Activated naive CD4-positive, alpha-beta T cell treated with anti-CD3 and anti-CD28 coated beads, Interleukin-2, amount 50 U/mL, for 16 hours (primary cell): ENCODE data around the gene RPS29.
"Not testable (repeated sequence)": the region's sequence is repeated elsewhere in the genome, so short reads cannot be mapped to it uniquely, and the experiment has no call there.

Experiments
- DNase-seq: peaks from one replicate; pipeline ENCODE4 v3.0.0-alpha.2; 2020

RPS29 gene

DNA sequence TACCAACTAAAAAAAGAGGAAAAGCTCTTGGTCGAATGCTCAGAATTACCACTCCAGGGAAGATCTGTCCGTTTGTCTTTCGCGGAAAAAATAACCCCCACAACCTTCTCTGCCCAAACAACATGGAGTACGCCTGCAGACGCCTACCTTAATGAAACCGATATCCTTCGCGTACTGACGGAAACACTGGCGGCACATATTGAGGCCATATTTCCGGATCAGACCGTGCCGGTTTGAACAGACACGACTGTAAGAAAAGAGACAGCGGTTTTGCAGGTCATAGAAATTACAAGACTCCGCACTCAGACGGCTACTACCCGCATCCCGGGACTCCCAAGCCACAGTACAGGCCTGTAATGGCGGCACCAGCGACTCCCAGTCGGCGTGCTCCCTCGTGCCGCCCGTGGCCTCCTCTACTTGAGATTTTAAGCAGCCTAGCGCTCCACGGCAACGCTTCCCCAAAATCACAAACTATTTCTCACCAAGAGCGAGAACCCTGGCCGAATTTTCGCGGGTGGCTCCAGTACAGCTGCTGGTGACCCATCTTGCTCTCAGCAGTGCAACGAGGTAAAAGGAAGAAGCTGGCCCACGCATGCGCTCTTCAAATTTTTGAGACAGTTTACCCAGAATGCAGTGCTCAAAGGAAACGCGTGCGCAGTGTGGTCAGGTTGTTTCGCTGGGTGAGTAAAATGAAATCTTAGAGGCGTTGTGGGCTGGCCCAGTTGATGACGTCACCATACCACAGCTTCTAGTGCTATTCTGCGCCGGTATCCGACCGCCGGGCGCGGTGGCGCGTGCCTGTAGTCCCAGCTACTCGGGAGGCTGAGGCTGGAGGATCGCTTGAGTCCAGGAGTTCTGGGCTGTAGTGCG, at the start of gene RPS29:
Gene RPS29, minus strand, starts transcription at position 578 of the 870 bp plus-strand sequence. Its CDS starts 34 bp downstream, at position 544.
- DNase-seq: peak; percentile 95

DNA sequence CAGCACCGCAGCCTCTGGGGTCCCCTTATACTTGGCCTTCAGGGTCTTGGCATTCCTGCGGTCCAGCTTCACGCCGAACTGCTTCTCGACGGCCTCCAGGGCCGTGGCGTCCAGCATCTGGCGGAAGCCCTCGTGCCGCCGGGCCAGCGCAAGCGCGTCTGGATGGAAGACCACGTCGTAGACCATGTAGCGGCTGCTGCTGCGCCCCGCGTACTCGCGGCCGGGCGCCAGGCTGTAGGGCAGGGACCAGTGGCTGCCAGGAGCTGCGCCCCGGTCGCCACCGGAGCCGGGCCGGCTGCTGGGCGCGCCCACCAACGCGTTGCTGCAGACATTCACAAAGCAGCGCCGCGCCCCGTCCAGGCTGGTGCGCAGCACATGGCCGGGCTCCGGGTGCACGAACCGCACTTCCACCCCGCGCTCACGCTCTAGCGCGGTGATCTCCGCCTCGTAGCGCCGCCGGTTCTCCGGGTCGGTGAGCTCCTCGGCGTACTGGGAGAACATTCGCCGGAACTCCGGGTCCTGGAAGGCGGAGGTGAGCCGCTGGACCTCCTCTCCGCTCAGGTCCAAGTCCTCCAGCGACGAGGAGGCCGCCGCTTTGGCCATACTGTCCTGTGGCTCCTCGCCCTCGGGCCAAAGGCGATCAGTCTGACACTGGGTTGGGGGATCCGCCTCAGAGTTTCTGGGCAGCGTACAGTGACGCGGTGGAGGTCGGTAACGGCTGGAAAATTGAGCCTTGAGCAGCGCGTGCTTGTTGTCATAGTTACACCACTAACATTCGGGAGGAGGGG, 48.6 kb upstream of the RPS29 start, which contains the start of gene DNAAF2:
Gene DNAAF2, minus strand, starts transcription at position 698 of the 788 bp plus-strand sequence. Its CDS starts 95 bp downstream, at position 603.
- peak; percentile 73 for DNase-seq

GRCh38 chr14:49633640-49634546, 47.7 kb upstream of the RPS29 start:
- peak; percentile 96 for DNase-seq

- DNase-seq: no peak
These were observed 38.0 kb upstream of the RPS29 start for GRCh38 chr14:49623941-49624839.

GRCh38 chr14:49623387-49623786, 37.2 kb upstream of the RPS29 start:
- no peak for DNase-seq

- DNase-seq: no peak
These were observed 35.9 kb upstream of the RPS29 start for GRCh38 chr14:49622022-49622607.

- DNase-seq: peak; percentile 67
These were observed 35.1 kb upstream of the RPS29 start for GRCh38 chr14:49621114-49621881.

DNA sequence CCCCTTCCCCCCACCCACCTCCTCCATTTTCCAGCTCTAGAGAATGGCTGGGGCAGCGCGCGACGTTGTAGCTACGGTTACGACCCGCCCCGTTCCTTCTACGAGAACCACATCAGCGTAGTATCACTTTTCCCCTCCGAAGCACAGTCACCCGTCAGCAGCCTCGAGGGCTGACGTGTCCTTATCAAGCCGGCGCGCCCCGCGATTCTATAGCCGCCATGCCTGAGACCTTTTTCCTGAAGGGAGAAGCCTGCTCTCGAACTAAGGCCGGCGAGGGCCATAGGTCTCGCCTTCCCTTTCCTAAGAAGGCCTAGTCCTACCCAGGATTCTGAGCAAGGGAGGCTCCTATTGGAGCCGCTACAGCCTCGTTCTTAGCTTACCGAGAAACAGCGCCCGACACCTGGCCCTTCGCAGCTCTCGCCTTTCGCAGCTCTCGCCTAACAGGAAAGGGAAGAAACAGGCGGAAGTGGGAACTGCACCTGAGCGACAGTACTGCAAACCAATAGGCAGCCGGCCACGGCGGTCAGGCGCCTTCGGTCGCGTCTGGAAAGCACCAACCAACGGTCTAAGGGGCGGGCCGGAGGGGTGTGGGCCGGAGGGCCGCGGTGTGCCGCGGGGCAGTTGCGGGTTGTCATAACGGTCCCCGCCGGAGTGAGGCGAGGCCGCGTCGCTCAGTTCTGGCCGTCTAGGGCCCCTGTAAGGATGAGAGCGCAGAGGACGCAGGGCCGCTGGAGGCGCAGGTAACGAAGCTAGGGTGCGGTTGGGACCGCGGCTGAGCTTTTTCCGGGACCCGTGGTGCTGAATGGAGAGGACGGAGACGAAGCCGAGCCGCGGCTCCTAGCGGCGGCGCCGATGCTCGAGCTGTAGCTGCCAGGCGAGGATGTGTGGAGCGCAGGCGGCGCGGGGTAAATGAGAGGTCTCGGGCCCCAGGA, 34.3 kb upstream of the RPS29 start, which contains the start of the genes MGAT2 and RPL36AL:
Gene MGAT2, plus strand, starts transcription at position 618 of the 932 bp plus-strand sequence. CDS start 470 bp downstream, outside the sequence.
Gene RPL36AL, minus strand, starts transcription at position 445 of the 932 bp plus-strand sequence. CDS start 1,522 bp downstream, outside the sequence.
- peak; percentile 94 for DNase-seq

DNA sequence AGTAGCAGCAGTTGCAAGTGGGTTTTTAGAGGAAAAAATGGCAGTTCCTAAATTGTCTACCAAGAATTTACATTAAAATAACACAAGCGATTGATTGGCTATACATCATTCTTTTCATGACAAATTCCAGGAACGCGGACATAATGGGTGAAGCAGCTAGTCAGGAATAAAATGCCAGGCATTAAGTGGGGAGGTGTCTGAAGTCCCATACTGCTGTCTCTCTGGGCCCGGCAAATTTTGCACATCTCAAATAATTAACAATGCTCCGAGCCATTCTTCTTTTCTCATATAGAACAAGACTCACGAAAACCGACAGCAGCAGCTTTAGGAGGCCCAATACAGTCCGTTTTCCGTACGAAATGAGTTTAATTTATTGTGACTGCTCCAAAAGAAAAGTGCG, 33.5 kb upstream of the RPS29 start:
- no peak for DNase-seq

DNA sequence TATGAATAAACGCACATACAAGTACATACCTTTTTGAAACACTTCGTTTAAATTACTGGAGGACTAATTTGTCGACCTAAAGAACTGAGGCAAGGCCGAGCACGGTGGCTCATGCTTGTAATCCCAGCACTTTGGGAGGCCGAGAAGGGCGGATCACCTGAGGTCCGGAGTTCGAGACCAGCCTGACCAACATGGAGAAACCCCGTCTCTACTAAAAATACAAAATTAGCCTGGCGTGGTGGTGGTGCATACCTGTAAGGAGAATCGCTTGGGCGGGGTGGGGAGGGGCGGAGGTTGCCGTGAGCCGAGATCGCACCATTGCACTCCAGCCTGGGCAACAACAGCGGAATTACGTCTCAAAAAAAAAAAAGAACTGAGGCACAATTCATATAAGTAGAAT, 33.1 kb upstream of the RPS29 start:
- not testable (repeated sequence) for DNase-seq

- DNase-seq: no peak
These were observed 31.8 kb upstream of the RPS29 start for GRCh38 chr14:49617852-49618519.

GRCh38 chr14:49615776-49616175, 29.6 kb upstream of the RPS29 start:
- DNase-seq: no peak

GRCh38 chr14:49614196-49614595, 28.0 kb upstream of the RPS29 start:
- no peak for DNase-seq

DNA sequence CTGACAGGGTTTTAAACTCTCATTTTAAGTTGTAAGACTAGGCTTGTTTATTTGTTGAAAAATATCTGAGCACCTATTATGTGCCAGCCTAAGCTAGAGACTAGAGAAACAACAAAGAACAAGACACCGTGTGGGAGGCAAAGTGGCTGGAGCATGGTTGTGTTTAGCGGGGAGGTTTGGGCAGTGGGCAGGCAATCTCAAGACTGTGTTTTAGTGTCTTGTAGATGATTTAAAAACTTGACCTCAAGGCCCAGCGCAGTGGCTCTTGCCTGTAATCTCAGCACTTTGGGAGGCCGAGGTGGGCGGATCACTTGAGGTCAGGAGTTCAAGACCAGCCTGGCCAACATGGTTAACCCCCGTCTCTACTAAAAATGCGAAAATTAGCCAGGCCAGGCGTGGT, 26.5 kb upstream of the RPS29 start:
- no peak for DNase-seq

GRCh38 chr14:49612251-49612650, 26.1 kb upstream of the RPS29 start:
- DNase-seq: no peak

- no peak for DNase-seq
These were observed 21.4 kb upstream of the RPS29 start for GRCh38 chr14:49607583-49607982.

DNA sequence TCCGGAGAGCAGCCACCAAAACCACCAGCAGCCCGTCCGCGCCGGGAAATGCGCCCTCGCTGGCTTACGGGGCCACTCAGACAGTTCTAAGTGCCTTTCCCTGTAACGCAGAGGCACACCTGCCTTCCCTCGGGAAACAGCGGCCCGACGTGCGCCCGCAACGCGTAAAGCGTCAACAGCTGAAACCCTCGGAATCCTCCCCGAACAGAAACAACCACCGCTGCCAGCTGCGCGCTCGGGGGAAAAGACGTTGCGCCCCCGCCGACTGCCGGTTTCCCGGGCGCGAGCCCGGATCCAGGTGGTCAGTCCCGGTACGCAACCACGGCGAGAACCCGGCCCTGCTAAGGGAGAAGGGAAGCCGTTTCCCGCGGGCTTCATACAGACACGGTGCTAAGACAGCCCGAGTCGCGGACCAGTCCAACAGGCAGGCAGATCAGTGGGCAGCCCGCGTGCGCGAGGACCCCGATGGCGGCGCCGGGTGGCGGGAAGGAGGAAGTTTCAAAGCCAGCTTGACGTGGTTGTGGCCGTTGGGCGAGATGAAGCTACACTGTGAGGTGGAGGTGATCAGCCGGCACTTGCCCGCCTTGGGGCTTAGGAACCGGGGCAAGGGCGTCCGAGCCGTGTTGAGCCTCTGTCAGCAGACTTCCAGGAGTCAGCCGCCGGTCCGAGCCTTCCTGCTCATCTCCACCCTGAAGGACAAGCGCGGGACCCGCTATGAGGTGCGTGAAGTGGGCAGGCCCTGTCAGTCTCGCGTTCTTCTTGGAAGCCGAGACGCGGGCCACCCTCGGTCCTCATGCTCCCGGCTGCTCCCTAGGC, 12.5 kb upstream of the RPS29 start, which contains the start of gene LRR1:
Gene LRR1, plus strand, starts transcription at position 456 of the 816 bp plus-strand sequence. Its CDS starts 81 bp downstream, at position 537.
- DNase-seq: peak; percentile 89
